ENCODE measurements around the gene SORBS2.

- TF ChIP-seq, protein P1, sequence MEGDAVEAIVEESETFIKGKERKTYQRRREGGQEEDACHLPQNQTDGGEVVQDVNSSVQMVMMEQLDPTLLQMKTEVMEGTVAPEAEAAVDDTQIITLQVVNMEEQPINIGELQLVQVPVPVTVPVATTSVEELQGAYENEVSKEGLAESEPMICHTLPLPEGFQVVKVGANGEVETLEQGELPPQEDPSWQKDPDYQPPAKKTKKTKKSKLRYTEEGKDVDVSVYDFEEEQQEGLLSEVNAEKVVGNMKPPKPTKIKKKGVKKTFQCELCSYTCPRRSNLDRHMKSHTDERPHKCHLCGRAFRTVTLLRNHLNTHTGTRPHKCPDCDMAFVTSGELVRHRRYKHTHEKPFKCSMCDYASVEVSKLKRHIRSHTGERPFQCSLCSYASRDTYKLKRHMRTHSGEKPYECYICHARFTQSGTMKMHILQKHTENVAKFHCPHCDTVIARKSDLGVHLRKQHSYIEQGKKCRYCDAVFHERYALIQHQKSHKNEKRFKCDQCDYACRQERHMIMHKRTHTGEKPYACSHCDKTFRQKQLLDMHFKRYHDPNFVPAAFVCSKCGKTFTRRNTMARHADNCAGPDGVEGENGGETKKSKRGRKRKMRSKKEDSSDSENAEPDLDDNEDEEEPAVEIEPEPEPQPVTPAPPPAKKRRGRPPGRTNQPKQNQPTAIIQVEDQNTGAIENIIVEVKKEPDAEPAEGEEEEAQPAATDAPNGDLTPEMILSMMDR (IDR thresholded peaks at IDR 0.05; ENCODE audit: low read depth, low read length), result no peak
- TF ChIP-seq EZH2phosphoT487 (IDR thresholded peaks at IDR 0.05; ENCODE audit: low read depth), result no peak
These were observed 37.9 kb upstream of the SORBS2 start for GRCh38 chr4:185849664-185850550.
